Stimulated activated CD4-positive, alpha-beta T cell treated with anti-CD3 and anti-CD28 coated beads, TNF-alpha, amount 100 ng/mL, for 48 hours (primary cell): ENCODE data around the gene RABEP2.
"Not testable (repeated sequence)": the region's sequence is repeated elsewhere in the genome, so short reads cannot be mapped to it uniquely, and the experiment has no call there.

Experiments
- DNase-seq, 3 donors: peaks; one replicate each; pipeline ENCODE4 v3.0.0-alpha.2; 2020; ENCODE audit warnings: low read depth in 3 of 3

The RABEP2 gene

GRCh38 chr16:28932339-28933141 lies 7.5 kb upstream of the RABEP2 start:
- DNase-seq = no peak

- no peak for DNase-seq
These were observed 6.8 kb upstream of the RABEP2 start, which contains the start of gene CD19 for GRCh38 chr16:28931801-28932225. Gene CD19, plus strand, starts transcription at chr16:28931971. Its CDS starts 30 bp downstream, at chr16:28932001.

- no peak for DNase-seq
These were observed 5.6 kb upstream of the RABEP2 start for GRCh38 chr16:28930652-28931051.

- no peak for DNase-seq
These were observed 5.2 kb upstream of the RABEP2 start for GRCh38 chr16:28930203-28930602.

GRCh38 chr16:28927815-28928214 lies 2.8 kb upstream of the RABEP2 start:
- DNase-seq = no peak

GRCh38 chr16:28926284-28926683 lies 1.2 kb upstream of the RABEP2 start:
- not testable (repeated sequence) for DNase-seq

- peak; percentile 58 to 79 (median 76) for DNase-seq
These were observed 569 bp upstream of the RABEP2 start for GRCh38 chr16:28925386-28926228.

- DNase-seq = no peak
These were observed 658 bp downstream of the RABEP2 start for GRCh38 chr16:28924399-28924761.

- no peak for DNase-seq
These were observed 1.2 kb downstream of the RABEP2 start for GRCh38 chr16:28923652-28924398.

- DNase-seq = no peak
These were observed 1.8 kb downstream of the RABEP2 start for GRCh38 chr16:28923231-28923587.

GRCh38 chr16:28918698-28919097 lies 6.3 kb downstream of the RABEP2 start:
- DNase-seq = no peak

GRCh38 chr16:28917095-28917494 lies 7.9 kb downstream of the RABEP2 start:
- DNase-seq = no peak

GRCh38 chr16:28915181-28915580 lies 9.9 kb downstream of the RABEP2 start:
- no peak for DNase-seq

- DNase-seq = no peak
These were observed 10.9 kb downstream of the RABEP2 start for GRCh38 chr16:28913946-28914724.

GRCh38 chr16:28912558-28912957 lies 12.5 kb downstream of the RABEP2 start:
- no peak for DNase-seq

- no peak for DNase-seq
These were observed 14.7 kb downstream of the RABEP2 start for GRCh38 chr16:28910086-28911031.

- no peak for DNase-seq
These were observed 19.2 kb downstream of the RABEP2 start for GRCh38 chr16:28905800-28906372.

GRCh38 chr16:28905229-28905754 lies 19.7 kb downstream of the RABEP2 start:
- no peak for DNase-seq

GRCh38 chr16:28904828-28905227 lies 20.2 kb downstream of the RABEP2 start:
- DNase-seq = no peak

GRCh38 chr16:28904363-28904762 lies 20.7 kb downstream of the RABEP2 start:
- no peak for DNase-seq
